WI38 (cell line): ENCODE data around the gene RUNX3.
A peak's percentile ranks its signal among the peaks of the same experiment; 100 is the strongest.
"Not testable (repeated sequence)": the region's sequence is repeated elsewhere in the genome, so short reads cannot be mapped to it uniquely, and the experiment has no call there.

Source experiments
- H3K4me3 ChIP-seq: 2 replicates; pipeline ENCODE4 v1.5.1; 2011; ENCODE audit warnings: low read depth, mild to moderate bottlenecking, control low read depth, low read length
- TF ChIP-seq, protein P1 (sequence below): IDR thresholded peaks from 2 replicates; pipeline ENCODE4 v1.5.1; 2012; ENCODE audit warnings: low read depth, mild to moderate bottlenecking, control low read depth, low read length

The RUNX3 gene

GRCh38 chr1:24910210-24910609 lies 19.9 kb downstream of the RUNX3 start:
- TF ChIP-seq, protein P1, sequence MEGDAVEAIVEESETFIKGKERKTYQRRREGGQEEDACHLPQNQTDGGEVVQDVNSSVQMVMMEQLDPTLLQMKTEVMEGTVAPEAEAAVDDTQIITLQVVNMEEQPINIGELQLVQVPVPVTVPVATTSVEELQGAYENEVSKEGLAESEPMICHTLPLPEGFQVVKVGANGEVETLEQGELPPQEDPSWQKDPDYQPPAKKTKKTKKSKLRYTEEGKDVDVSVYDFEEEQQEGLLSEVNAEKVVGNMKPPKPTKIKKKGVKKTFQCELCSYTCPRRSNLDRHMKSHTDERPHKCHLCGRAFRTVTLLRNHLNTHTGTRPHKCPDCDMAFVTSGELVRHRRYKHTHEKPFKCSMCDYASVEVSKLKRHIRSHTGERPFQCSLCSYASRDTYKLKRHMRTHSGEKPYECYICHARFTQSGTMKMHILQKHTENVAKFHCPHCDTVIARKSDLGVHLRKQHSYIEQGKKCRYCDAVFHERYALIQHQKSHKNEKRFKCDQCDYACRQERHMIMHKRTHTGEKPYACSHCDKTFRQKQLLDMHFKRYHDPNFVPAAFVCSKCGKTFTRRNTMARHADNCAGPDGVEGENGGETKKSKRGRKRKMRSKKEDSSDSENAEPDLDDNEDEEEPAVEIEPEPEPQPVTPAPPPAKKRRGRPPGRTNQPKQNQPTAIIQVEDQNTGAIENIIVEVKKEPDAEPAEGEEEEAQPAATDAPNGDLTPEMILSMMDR: no peak

DNA sequence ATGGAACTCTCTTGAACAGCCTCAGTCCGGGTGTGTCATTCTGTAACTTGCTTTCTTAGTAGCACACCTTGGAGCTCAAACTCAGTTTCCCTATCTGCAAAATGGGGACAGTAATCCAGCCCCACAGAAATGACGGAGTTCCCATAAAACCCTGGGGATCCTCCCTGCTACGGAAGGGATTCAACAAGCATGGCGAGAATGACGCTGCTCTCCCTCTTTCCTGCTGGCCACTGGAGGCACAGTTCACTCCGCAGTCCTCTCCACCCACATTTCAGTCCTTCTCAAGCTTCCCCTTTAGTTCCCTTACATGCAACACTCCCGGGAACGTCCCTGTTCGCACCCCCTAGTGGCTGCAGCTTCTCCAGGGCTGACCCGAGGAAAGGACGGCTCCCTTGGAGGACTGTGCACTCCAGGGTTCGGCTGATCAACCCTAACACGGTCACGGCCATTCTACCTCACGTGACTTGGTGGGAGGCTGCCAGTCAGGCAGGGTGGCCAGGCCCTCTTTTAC lies 20.6 kb downstream of the RUNX3 start:
- H3K4me3 ChIP-seq: no peak overlapping the region
- TF ChIP-seq, protein P1: peak; percentile 49; the same call in 1 of the 2 replicates

More at GRCh38 chr1:24910210-24910609, 19.9 kb downstream of the RUNX3 start:
- H3K4me3 ChIP-seq: no peak overlapping the region

- TF ChIP-seq, protein P1: no peak
- H3K4me3 ChIP-seq: no peak overlapping the region
Measured at GRCh38 chr1:24908591-24909259, 21.4 kb downstream of the RUNX3 start.

DNA sequence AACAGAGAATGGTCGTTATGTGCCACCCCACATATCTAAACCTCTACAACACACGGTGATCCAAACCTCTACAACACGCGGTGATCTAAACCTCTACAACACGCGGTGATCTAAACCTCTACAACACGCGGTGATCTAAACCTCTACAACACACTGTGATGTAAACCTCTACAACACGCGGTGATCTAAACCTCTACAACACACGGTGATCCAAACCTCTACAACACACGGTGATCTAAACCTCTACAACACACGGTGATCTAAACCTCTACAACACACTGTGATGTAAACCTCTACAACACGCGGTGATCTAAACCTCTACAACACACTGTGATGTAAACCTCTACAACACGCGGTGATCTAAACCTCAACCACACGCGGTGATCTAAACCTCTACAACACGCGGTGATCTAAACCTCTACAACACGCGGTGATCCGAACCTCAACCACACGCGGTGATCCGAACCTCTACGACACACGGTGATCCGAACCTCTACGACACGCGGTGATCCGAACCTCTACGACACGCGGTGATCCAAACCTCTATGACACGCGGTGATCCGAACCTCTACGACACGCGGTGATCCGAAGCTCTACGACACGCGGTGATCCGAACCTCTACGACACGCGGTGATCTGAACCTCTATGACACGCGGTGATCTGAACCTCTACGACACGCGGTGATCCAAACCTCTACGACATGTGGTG lies 22.3 kb downstream of the RUNX3 start:
- H3K4me3 ChIP-seq: not testable (repeated sequence)

GRCh38 chr1:24906760-24907490 lies 23.2 kb downstream of the RUNX3 start:
- H3K4me3 ChIP-seq: no peak overlapping the region
- TF ChIP-seq, protein P1: no peak

GRCh38 chr1:24905979-24906720 lies 23.9 kb downstream of the RUNX3 start:
- H3K4me3 ChIP-seq: no peak overlapping the region
- TF ChIP-seq, protein P1: no peak

- no peak overlapping the region for H3K4me3 ChIP-seq
- TF ChIP-seq, protein P1: no peak
Measured at GRCh38 chr1:24905355-24905978, 24.6 kb downstream of the RUNX3 start.
